ENCODE measurements around the gene MAN2B2.
"Not testable (repeated sequence)": the region's sequence is repeated elsewhere in the genome, so short reads cannot be mapped to it uniquely, and the experiment has no call there.

MAN2B2 gene

GRCh38 chr4:6618386-6619115, 43.6 kb downstream of the MAN2B2 start:
- no peak for DNase-seq

GRCh38 chr4:6619116-6619465, 44.1 kb downstream of the MAN2B2 start:
- no peak for DNase-seq

GRCh38 chr4:6619466-6620255, 44.7 kb downstream of the MAN2B2 start:
- no peak for DNase-seq

GRCh38 chr4:6620296-6620695, 45.3 kb downstream of the MAN2B2 start:
- no peak for DNase-seq

GRCh38 chr4:6620891-6621555, 46.0 kb downstream of the MAN2B2 start:
- DNase-seq, result no peak

GRCh38 chr4:6621556-6621927, 46.6 kb downstream of the MAN2B2 start:
- DNase-seq, result no peak

GRCh38 chr4:6622744-6623143, 47.8 kb downstream of the MAN2B2 start:
- DNase-seq, result no peak

GRCh38 chr4:6625256-6625655, 50.3 kb downstream of the MAN2B2 start:
- DNase-seq, result no peak

GRCh38 chr4:6626066-6626465, 51.1 kb downstream of the MAN2B2 start:
- DNase-seq, result no peak

GRCh38 chr4:6627832-6628231, 52.8 kb downstream of the MAN2B2 start:
- DNase-seq, result no peak

- not testable (repeated sequence) for DNase-seq
Observed at GRCh38 chr4:6628484-6628883, 53.5 kb downstream of the MAN2B2 start.

- no peak for DNase-seq
Observed at GRCh38 chr4:6632125-6632524, 57.1 kb downstream of the MAN2B2 start.

- peak in 1 of 2 donors; percentile 23 for DNase-seq
Observed at GRCh38 chr4:6633091-6633906, 58.3 kb downstream of the MAN2B2 start.

GRCh38 chr4:6634746-6635145, 59.8 kb downstream of the MAN2B2 start:
- no peak for DNase-seq

- no peak for DNase-seq
Observed at GRCh38 chr4:6639137-6639680, 64.2 kb downstream of the MAN2B2 start.

- peak; percentile 94 for DNase-seq
Observed at GRCh38 chr4:6640292-6641163, 65.5 kb downstream of the MAN2B2 start, which contains the start of gene MRFAP1. Gene MRFAP1, plus strand, starts transcription at chr4:6640685. Its CDS starts 178 bp downstream, at chr4:6640863.

GRCh38 chr4:6641164-6641970, 66.4 kb downstream of the MAN2B2 start:
- DNase-seq, result peak; percentile 55 to 64

GRCh38 chr4:6641971-6642320, 67.0 kb downstream of the MAN2B2 start:
- DNase-seq, result no peak

GRCh38 chr4:6643141-6643847, 68.3 kb downstream of the MAN2B2 start:
- no peak for DNase-seq

All from CD4-positive, alpha-beta T cell treated with Interleukin-1 beta for 1 hour (primary cell).